Spleen (tissue), 3 donors: ENCODE measurements around the gene ACOXL.

Experiments used
- POLR2A ChIP-seq, 3 donors: fragments of 450-650 bp; IDR thresholded peaks; one replicate each; pipeline ENCODE4 v1.5.1; 2017; ENCODE audit warnings: antibody characterized with exemption in 3 of 3, mild to moderate bottlenecking in 1 of 3
- POLR2AphosphoS5 ChIP-seq, 3 donors: sonication (generic); formaldehyde crosslinking; IDR thresholded peaks; one replicate each; pipeline ENCODE4 v1.5.1; 2017; ENCODE audit warnings: antibody characterized with exemption in 3 of 3

GRCh38 chr2:110896226-110896625 is 163.9 kb downstream of the ACOXL start:
- no peak for TF ChIP-seq POLR2AphosphoS5 (IDR thresholded peaks at IDR 0.05)
- TF ChIP-seq POLR2A (IDR thresholded peaks at IDR 0.05): no peak
